Stimulated activated naive CD8-positive, alpha-beta T cell treated with anti-CD3 and anti-CD28 coated beads, Interleukin-15, amount 100 ng/mL, for 72 hours (primary cell): ENCODE measurements around the gene ZNF547.
"Not testable (repeated sequence)": the region's sequence is repeated elsewhere in the genome, so short reads cannot be mapped to it uniquely, and the experiment has no call there.

Source experiments
- ATAC-seq: fragments of 150-1000 bp; cut with Tn5 transposase; 2 replicates; pipeline ENCODE4 v1.10.0; 2021; ENCODE audit warnings: mild to moderate bottlenecking, moderate library complexity
- DNase-seq, 2 donors: peaks; one replicate each; pipeline ENCODE4 v3.0.0; 2021 to 2022
- H3K27ac Mint-ChIP-seq, 2 donors: one replicate each; pipeline ENCODE4 v1.8.0; 2022; ENCODE audit warnings: mild to moderate bottlenecking in 2 of 2, mixed read lengths in 2 of 2, moderate library complexity in 2 of 2
- H3K27me3 Mint-ChIP-seq: one replicate; pipeline ENCODE4 v1.8.0; 2022; ENCODE audit warnings: mixed read lengths
- H3K4me1 Mint-ChIP-seq: one replicate; pipeline ENCODE4 v1.8.0; 2022; ENCODE audit warnings: mild to moderate bottlenecking, mixed read lengths
- H3K4me3 Mint-ChIP-seq, 2 donors: one replicate each; pipeline ENCODE4 v1.8.0; 2022; ENCODE audit warnings: mild to moderate bottlenecking in 2 of 2, mixed read lengths in 2 of 2, moderate library complexity in 1 of 2
- H3K9me3 Mint-ChIP-seq, 2 donors: one replicate each; pipeline ENCODE4 v1.8.0; 2022; ENCODE audit warnings: mixed read lengths in 2 of 2

ZNF547 gene

DNA sequence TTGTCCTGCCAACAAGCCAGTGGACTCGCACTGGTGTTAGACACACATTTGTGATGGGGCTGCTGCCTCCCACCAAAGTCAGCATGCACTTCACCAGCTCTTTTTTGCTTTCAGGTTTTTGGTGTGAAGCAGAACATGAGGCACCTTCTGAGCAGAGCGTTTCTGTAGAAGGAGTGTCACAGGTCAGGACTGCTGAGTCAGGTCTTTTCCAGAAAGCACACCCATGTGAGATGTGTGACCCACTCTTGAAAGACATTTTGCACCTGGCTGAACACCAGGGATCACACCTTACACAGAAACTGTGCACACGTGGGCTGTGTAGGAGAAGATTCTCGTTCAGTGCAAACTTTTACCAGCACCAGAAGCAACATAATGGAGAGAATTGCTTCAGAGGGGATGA, 7.4 kb upstream of the ZNF547 start:
- Mint-ChIP-seq H3K4me1 (peaks cover 26% of the 10 kb centered on the region), H3K27ac (no peak overlapping the region), H3K9me3 (peaks cover 46 to 58% of the 10 kb centered on the region in 2 donors), H3K4me3 (no peak overlapping the region), H3K27me3 (no peaks in the 10 kb centered on the region)
- DNase-seq (no peak), ATAC-seq (no peak)

DNA sequence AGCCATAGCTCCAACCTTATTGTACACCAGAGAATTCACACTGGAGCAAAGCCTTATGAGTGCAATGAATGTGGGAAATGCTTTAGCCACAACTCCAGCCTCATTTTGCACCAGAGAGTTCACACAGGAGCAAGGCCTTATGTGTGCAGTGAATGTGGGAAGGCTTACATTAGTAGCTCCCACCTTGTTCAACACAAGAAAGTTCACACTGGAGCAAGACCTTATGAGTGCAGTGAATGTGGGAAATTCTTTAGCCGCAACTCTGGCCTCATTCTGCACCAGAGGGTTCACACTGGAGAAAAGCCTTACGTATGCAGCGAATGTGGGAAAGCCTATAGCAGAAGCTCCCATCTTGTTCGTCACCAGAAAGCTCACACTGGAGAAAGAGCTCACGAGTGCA, 5.9 kb upstream of the ZNF547 start:
- H3K9me3 Mint-ChIP-seq = peaks cover 41 to 44% of the 10 kb centered on the region in 2 donors
- H3K27ac Mint-ChIP-seq = no peak overlapping the region

GRCh38 chr19:57359300-57359699, 4.1 kb upstream of the ZNF547 start:
- H3K4me3 Mint-ChIP-seq = no peak overlapping the region
- no peak overlapping the region for H3K27ac Mint-ChIP-seq
- peaks cover 9% of the 10 kb centered on the region for H3K4me1 Mint-ChIP-seq
- DNase-seq (no peak), ATAC-seq (no peak)
- peaks cover 40 to 42% of the 10 kb centered on the region in 2 donors for H3K9me3 Mint-ChIP-seq
- no peaks in the 10 kb centered on the region for H3K27me3 Mint-ChIP-seq

More for the DNA sequence above, 5.9 kb upstream of the ZNF547 start:
- Mint-ChIP-seq H3K4me1 (peaks cover 12% of the 10 kb centered on the region), H3K4me3 (no peak overlapping the region), H3K27me3 (no peaks in the 10 kb centered on the region)
- DNase-seq = no peak
- no peak for ATAC-seq

GRCh38 chr19:57362419-57362818, 932 bp upstream of the ZNF547 start:
- ATAC-seq = no peak
- DNase-seq = no peak
- peaks cover 11% of the 10 kb centered on the region for H3K4me1 Mint-ChIP-seq
- peaks cover 20 to 24% of the 10 kb centered on the region in 2 donors for H3K9me3 Mint-ChIP-seq
- H3K4me3 Mint-ChIP-seq = peak overlapping the region in 1 of 2 donors; percentile 98
- H3K27ac Mint-ChIP-seq = no peak overlapping the region
- no peaks in the 10 kb centered on the region for H3K27me3 Mint-ChIP-seq

- peak overlapping the region; percentile 98 to 99 for H3K4me3 Mint-ChIP-seq
Observed at GRCh38 chr19:57363688-57364181, 384 bp downstream of the ZNF547 start.

GRCh38 chr19:57366776-57367175, 3.4 kb downstream of the ZNF547 start:
- no peak for DNase-seq
- H3K4me3 Mint-ChIP-seq = no peak overlapping the region
- peaks cover 11% of the 10 kb centered on the region for H3K4me1 Mint-ChIP-seq
- no peak for ATAC-seq
- peaks cover 34 to 44% of the 10 kb centered on the region in 2 donors for H3K9me3 Mint-ChIP-seq
- no peaks in the 10 kb centered on the region for H3K27me3 Mint-ChIP-seq
- H3K27ac Mint-ChIP-seq = no peak overlapping the region

More at GRCh38 chr19:57363688-57364181, 384 bp downstream of the ZNF547 start:
- Mint-ChIP-seq H3K9me3 (peaks cover 23 to 27% of the 10 kb centered on the region in 2 donors), H3K4me1 (peaks cover 11% of the 10 kb centered on the region), H3K27me3 (no peaks in the 10 kb centered on the region), H3K27ac (peak overlapping the region; percentile 96 to 99)
- DNase-seq (no peak), ATAC-seq (peak; percentile 27)

DNA sequence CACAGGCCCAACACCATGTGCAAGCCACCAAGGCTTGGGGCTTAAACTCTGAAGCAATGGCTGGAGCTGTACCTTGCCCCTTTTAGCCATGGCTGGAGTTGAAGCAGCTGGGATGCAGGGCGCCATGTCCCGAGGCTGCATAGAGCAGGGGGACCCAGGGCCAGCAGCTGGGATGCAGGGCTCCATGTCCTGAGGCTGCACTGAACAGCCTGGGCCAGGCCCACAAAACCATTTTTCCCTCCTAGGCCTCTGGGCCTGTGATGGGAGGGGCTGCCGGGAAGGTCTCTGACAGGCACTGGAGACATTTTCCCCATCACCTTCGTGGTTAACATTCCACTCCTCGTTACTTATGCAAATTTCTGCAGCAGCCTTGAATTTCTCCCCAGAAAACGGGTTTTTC, 10.8 kb downstream of the ZNF547 start:
- ATAC-seq (no peak), DNase-seq (no peak)
- Mint-ChIP-seq H3K4me3 (no peak overlapping the region), H3K9me3 (peaks cover 36 to 90% of the 10 kb centered on the region in 2 donors), H3K27me3 (no peaks in the 10 kb centered on the region), H3K27ac (no peak overlapping the region), H3K4me1 (no peaks in the 10 kb centered on the region)

- not testable (repeated sequence) for H3K27me3 Mint-ChIP-seq, DNase-seq, ATAC-seq, H3K4me3 Mint-ChIP-seq, H3K27ac Mint-ChIP-seq, H3K4me1 Mint-ChIP-seq
- H3K9me3 Mint-ChIP-seq = peaks cover 37 to 90% of the 10 kb centered on the region in 2 donors
Observed at GRCh38 chr19:57374647-57375046, 11.3 kb downstream of the ZNF547 start.

- ATAC-seq = no peak
- H3K27ac Mint-ChIP-seq = no peak overlapping the region
Observed at GRCh38 chr19:57376151-57376550, 12.8 kb downstream of the ZNF547 start.

DNA sequence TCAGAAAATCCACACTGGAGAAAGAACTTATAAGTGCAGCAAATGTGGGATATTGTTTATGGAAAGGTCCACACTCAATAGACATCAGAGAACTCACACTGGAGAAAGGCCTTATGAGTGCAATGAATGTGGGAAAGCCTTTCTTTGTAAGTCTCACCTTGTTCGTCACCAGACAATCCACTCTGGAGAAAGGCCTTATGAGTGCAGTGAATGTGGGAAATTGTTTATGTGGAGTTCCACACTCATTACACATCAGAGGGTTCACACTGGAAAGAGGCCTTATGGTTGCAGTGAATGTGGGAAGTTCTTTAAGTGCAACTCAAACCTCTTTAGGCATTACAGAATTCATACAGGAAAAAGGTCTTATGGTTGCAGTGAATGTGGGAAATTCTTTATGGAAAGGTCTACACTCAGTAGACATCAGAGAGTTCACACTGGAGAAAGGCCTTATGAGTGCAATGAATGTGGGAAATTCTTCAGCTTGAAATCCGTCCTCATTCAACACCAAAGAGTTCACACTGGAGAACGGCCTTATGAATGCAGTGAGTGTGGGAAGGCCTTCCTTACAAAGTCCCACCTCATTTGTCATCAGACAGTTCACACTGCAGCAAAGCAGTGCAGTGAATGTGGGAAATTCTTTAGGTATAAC, 14.3 kb downstream of the ZNF547 start:
- Mint-ChIP-seq H3K4me3 (no peak overlapping the region), H3K4me1 (no peaks in the 10 kb centered on the region), H3K27ac (no peak overlapping the region), H3K9me3 (peaks cover 41 to 76% of the 10 kb centered on the region in 2 donors), H3K27me3 (no peaks in the 10 kb centered on the region)
- ATAC-seq (no peak), DNase-seq (no peak)

More at GRCh38 chr19:57376151-57376550, 12.8 kb downstream of the ZNF547 start:
- no peak for DNase-seq
- Mint-ChIP-seq H3K27me3 (no peaks in the 10 kb centered on the region), H3K9me3 (peaks cover 41 to 90% of the 10 kb centered on the region in 2 donors), H3K4me1 (no peaks in the 10 kb centered on the region), H3K4me3 (no peak overlapping the region)

- no peak overlapping the region for H3K4me3 Mint-ChIP-seq
- DNase-seq (no peak), ATAC-seq (no peak)
- no peak overlapping the region for H3K27ac Mint-ChIP-seq
- no peaks in the 10 kb centered on the region for H3K27me3 Mint-ChIP-seq
- H3K9me3 Mint-ChIP-seq = peaks cover 39 to 46% of the 10 kb centered on the region in 2 donors
- no peaks in the 10 kb centered on the region for H3K4me1 Mint-ChIP-seq
Observed at GRCh38 chr19:57380923-57381322, 17.6 kb downstream of the ZNF547 start.

GRCh38 chr19:57382806-57383488, 19.6 kb downstream of the ZNF547 start:
- Mint-ChIP-seq H3K27me3 (no peaks in the 10 kb centered on the region), H3K4me1 (no peaks in the 10 kb centered on the region), H3K4me3 (no peak overlapping the region), H3K9me3 (peaks cover 28 to 33% of the 10 kb centered on the region in 2 donors), H3K27ac (peak overlapping the region in 1 of 2 donors; percentile 74)
- no peak for ATAC-seq
- DNase-seq = no peak

- peak overlapping the region; percentile 94 to 97 for H3K27ac Mint-ChIP-seq
- DNase-seq (no peak), ATAC-seq (no peak)
- peaks cover 7 to 9% of the 10 kb centered on the region in 2 donors for H3K9me3 Mint-ChIP-seq
- H3K4me3 Mint-ChIP-seq = peak overlapping the region; percentile 94 to 97
- H3K27me3 Mint-ChIP-seq = no peaks in the 10 kb centered on the region
- H3K4me1 Mint-ChIP-seq = peaks cover 29% of the 10 kb centered on the region
Observed at GRCh38 chr19:57389194-57389729, 25.9 kb downstream of the ZNF547 start.

DNA sequence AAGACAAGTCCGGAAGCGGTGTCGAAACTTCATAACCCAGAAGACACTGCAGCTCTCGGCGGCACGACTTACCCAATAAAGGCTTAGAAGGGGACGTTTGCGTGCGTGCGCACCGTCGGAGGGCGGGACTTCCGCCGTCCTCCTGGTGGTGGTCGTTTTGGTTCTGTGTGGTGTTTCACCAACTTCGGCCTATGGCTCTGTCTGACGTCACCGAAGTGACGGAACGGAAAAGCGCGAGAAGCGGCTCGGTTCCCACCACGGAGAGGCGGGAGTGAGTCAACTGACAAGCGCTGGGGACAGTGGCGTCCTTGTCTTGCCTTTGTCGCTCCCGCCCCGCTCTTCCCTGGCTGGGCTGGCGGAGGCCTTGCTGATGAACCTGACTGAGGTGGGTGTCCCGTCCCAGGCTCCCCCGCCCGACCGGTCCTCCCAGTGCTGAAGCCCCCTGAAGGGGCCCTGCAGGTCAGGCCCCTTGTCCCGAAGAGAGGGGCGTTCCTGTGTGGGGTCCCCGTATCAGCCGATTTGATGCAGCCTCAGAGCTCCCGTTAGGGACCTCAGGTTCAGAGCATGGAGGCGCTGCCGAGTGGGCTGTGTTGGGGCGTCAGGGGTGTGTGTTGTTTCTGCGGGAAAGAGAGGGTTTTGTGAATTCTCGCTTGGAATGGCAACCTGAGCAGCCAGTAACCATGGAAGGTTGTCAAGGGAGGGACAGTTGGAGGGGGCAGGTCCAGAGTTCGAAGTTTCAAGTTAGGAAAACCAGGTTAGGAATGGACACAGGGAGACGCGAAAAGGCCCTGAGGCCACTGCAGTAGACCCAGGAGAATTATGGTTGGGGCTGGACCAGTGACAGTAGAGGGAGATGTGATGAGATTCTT, 26.6 kb downstream of the ZNF547 start, which contains the start of gene ZNF548:
TSS of gene ZNF548 (plus strand) at position 125 of the 869 bp plus-strand sequence. CDS start at position 371, 246 bp downstream.
- Mint-ChIP-seq H3K27ac (peak within 1 kb of the TSS; percentile 94 to 97), H3K27me3 (no peaks in the 10 kb centered on the region), H3K9me3 (peaks cover 14 to 16% of the 10 kb centered on the region in 2 donors), H3K4me1 (peaks cover 33% of the 10 kb centered on the region), H3K4me3 (peak within 1 kb of the TSS; percentile 94 to 97)
- DNase-seq (peak; percentile 95 to 98), ATAC-seq (peak; percentile 99)

DNA sequence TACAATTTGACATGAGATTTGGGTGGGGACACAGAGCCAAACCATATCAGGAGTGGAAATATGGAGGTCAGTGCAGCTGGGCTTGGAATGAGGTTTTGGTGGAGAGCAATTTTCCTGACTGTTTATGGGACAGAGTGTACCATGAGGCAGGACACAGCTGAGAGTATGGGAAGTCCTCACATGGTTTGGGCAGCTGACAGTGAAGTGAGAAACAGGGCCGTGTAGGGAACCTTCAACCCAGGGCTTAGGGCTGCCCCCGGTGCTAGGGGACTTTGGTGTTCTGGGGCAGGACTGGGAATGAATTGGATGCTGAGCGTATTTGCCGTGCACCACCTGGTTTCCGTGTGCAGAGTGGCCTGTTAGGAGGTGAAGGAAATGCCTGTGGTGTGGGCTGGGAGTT, 32.4 kb downstream of the ZNF547 start:
- no peak for ATAC-seq
- Mint-ChIP-seq H3K9me3 (peaks cover 43 to 63% of the 10 kb centered on the region in 2 donors), H3K4me1 (peaks cover 14% of the 10 kb centered on the region), H3K4me3 (no peak overlapping the region), H3K27me3 (no peaks in the 10 kb centered on the region), H3K27ac (peak overlapping the region in 1 of 2 donors; percentile 69)
- DNase-seq = no peak
